A549 treated with Hydrocortisone at 1 μM for 4 hours (cell line): ENCODE results near the gene SNCAIP. TPM values are rescaled to one million over a fixed set of nuclear protein-coding genes. Genes with fewer than 3 reads are reported as not detected.

Source experiments
- total RNA-seq: library from RNA; stranded (reverse); fragments of 200-300 nt; extraction: Qiagen RNA extraction; gene quantifications from 5 replicates; pipeline ENCODE4 v1.2.3, GENCODE V29; 2022

The SNCAIP gene
- 0.03 to 0.05 TPM in 2 of 5 replicates, not detected in the others for total RNA-seq

DNA sequence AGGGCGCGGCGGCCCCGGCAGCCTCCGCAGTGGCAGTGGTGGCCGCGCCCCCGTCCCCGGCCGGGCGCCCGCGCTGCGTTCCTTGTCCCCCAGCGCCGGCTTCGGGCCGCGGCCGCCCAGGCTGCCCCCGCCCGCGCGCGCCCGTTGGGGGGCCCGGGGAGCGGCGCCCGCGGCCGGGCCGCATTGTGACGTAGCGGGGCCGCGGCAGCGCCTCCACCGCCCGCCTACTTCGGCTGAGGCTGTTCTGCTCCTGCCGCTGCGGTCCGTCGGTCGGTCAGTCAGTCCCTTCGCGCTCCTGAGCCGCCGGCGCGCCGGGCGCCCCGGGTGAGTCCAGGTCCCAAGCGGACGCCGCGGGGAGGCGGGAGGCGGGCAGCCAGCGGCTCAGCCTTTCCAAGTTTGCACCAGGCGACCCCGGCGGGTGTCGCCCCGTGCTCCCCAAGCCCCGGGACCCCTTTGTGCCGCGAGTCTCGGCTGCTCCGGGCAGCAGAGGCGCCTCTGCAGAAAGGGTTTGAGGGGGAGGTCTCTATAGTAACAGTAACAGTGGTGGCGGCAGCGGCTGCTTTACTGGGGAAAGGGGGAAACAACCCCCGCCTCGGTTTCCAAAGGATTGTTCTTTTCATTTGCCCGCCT lies at the start of gene SNCAIP:
Gene SNCAIP (plus strand): TSS at position 277 of the 630 bp plus-strand sequence. CDS start 78,898 bp downstream, outside the sequence.

Other genes with a start within 250 kb of the SNCAIP start
- gene LOX, start 234.0 kb upstream of the SNCAIP start, total RNA-seq = 1.3 to 2.4 TPM (median 1.7 TPM) in 5 replicates
- 0.14 to 0.24 TPM (median 0.22 TPM) in 5 replicates for gene ZNF474, start 182.7 kb upstream of the SNCAIP start, total RNA-seq